NCI-H2029 treated with DMSO at 0.1 percent for 48 hours (cell line): Measurements from ENCODE around the gene ARF6.
"Not testable (repeated sequence)": the region's sequence is repeated elsewhere in the genome, so short reads cannot be mapped to it uniquely, and the experiment has no call there.

Experiments
- DNase-seq: peaks from one replicate; lab custom pipeline; 2025; lab: John Stamatoyannopoulos, UW

The ARF6 gene

DNA sequence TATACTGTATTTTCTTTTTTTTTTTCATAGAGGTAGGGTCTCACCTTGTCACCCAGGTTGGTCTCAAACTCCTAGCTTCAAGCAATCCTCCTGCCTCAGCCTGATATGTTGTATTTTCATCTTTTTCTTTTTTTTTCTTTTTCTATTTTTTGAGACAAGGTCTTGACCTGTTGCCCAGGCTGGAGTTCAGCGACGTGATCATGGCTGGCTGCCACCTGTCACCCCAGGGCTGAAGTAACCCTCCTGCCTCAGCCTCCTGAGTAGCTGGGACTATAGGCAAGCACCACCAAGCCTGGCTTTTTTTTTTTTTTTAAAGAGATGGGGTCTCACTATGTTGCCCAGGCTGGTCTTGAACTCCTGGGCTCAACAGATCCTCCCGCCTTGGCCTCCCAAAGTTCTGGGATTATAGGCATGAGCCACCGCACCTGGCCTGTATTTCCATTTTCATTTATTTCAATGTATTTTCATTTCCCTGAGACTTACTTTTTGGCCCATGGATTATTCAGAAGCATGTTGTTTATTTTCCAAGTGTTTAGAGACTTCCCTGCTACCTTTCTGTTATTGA, 16.2 kb upstream of the ARF6 start:
- no peak for DNase-seq

DNA sequence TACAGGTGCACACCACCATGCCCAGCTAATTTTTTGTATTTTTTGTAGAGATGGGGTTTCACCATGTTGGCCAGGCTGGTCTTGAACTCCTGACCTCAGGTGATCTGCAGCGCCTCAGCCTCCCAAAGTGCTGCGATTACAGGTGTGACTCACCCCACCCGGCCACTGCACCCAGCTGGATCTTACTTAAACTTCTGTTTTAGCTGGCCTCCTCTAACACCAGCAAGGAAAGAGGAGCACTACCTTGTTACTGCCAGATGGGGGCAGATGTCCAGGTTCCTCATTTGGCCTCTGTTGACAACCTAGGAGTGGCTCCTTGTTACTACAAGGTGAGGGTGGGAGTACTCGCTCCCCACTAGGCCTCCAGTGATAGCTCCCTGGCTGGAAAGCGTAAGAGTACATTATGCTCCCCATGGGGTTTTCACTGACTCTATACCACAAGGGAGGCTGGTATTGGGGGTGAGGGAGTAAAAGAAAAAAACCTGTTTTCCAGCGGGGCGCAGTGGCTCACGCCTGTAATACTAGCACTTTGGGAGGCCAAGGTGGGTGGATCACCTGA, 13.2 kb upstream of the ARF6 start:
- no peak for DNase-seq

DNA sequence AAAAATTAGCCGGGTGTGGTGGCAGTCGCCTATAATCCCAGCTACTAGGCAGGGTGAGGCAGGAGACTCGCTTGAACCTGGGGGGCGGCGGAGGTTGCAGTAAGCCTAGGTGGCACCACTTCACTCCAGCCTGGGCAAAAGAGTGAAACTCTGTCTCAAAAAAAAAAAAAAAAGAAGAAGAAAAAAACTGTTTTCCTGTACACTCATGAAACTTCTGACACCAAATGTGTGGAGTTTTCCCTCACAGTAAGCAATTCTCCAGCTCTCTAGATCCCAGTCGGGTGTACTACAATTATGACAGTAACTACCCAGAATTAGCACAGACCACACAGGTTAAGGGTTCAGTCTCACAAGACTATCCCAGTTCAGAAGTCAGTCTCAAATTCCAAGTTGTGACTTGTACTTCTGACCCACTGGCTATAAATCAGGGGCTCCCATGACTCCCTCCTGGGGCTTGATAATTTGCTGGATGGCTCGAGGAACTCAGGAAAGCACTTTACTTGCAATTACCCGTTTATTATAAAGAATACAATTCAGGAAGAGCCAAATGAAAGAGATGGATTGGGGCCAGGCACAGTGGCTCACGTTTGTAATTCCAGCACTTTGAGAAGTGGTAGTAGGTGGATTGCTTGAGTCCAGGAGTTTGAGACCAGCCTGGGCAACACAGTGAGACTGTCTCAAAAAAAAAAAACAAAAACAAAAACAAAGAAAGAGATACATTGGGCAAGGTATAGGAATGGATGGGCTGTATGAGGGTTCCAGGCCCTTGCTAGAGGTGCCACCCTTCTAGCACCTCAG, 12.4 kb upstream of the ARF6 start:
- no peak for DNase-seq

DNA sequence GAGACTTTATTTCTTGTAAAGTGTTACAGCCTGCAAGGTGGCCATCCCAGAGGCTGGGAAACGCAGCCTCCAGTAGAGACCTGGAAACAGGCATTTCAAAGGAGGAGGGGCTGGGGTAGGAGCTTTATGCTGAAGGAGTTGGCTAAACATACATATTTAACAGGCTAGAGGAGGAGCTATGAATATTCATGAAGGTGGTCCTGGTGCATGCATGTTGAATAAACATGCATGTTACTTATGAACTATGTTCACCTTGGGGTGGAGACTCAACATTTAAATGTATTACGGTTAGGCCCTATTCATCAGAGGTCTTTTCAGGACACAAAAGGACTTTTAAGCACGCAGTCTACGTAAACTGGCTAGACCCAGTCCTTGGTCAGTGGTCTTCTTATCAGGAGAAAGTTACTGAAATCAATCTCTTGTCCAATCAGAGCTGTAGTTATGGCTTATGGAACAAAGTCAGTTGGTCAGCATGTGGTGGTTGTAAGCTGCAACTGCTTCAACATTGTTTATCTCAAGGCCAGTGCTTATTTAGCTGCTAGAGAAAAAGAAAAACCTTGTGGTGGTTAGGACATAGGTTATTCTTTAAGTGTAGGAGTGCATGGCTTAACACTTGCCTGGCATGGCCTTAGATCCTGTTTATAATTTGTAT, 11.4 kb upstream of the ARF6 start:
- no peak for DNase-seq

DNA sequence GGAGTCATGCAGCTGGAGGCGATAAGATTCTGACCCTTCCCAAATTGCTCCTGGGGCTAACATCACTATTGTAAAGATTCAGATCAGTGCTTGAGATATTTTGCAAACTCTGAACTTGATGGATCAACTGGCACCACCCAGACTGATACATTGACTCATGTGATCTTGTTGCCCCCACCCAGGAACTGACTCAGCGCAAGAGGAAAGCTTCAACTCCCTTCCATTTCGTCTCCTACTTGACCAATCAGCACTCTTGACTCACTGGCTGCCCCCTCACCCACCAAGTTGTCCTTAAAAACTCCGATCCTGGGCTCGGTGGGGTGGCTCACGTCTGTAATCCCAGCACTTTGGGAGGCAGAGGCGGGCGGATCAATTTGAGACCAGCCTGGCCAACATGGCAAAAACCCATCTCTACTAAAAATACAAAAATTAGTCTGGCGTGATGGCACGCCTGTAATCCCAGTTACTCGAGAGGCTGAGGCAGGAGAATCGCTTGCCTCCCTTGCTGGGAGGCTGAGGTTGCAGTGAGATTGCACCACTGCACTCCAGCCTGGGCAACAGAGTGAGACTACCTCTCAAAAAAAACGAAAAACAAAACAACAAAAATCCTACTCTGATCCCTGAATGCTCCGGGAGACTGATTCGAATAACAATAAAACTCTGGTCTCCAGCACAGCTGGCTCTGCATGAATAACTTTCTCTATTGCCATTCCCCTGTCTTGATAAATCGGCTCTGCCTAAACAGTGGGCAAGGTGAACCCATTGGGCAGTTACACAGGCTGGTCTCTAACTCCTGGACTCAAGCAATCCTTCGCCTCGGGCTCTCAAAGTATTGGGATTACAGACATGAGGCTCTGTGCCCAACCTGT, 9.8 kb upstream of the ARF6 start:
- DNase-seq: no peak

DNA sequence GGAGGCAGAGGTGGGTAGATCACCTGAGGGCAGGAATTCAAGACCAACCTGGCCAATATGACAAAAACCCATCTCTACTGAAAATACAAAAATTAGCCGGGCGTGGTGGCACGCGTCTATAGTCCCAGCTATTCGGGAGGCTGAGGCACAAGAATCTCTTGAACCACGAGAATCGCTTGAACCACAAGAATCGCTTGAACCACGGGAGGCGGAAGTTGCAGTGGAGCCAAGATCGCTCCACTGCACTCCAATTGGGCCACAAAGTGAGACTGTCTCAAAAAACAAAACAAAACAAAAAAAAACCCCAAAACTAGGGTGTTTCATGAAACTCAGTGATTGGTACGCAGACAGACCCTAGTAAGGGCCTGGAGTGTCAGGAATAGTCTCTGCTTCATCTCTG, 6.4 kb upstream of the ARF6 start:
- no peak for DNase-seq

DNA sequence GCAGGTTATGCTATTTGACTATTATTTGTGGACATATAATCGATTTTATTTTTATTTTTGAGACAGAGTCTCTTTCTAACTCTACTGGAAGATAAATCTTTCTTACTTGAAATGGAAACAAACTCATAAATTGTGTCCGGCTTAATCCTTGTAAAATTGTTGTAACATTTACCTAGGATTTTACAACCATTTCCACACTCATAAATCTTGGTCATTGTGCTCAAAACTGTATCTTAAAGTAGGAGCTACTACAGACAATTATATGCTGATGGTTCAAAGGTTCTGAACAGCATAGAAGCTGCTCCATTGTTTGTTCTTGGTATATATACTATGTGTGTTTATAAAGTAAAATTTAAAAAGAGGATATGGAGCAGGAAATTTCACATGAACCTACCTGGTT, 4.6 kb upstream of the ARF6 start:
- no peak for DNase-seq

DNA sequence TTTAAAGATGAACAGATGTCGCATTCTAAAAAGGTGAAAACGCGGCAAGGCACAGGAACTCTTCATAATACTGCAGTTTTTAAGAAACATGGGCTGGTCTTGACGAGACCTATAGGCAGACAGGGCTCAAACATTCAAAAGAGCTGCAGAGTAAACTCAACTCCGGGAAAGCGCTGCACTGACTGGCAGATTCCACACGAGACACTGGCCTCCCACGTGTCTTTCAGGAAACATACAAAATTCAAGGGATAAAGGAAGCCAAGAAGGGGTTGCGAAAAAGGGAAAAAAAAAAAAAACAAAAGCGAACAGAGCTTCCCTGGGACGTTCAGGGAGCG, 614 bp upstream of the ARF6 start:
- DNase-seq: peak; percentile 85

DNA sequence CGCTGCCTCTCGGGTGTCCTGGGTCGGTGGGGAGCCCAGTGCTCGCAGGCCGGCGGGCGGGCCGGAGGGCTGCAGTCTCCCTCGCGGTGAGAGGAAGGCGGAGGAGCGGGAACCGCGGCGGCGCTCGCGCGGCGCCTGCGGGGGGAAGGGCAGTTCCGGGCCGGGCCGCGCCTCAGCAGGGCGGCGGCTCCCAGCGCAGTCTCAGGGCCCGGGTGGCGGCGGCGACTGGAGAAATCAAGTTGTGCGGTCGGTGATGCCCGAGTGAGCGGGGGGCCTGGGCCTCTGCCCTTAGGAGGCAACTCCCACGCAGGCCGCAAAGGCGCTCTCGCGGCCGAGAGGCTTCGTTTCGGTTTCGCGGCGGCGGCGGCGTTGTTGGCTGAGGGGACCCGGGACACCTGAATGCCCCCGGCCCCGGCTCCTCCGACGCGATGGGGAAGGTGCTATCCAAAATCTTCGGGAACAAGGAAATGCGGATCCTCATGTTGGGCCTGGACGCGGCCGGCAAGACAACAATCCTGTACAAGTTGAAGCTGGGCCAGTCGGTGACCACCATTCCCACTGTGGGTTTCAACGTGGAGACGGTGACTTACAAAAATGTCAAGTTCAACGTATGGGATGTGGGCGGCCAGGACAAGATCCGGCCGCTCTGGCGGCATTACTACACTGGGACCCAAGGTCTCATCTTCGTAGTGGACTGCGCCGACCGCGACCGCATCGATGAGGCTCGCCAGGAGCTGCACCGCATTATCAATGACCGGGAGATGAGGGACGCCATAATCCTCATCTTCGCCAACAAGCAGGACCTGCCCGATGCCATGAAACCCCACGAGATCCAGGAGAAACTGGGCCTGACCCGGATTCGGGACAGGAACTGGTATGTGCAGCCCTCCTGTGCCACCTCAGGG, 679 bp downstream of the ARF6 start:
- DNase-seq: no peak

DNA sequence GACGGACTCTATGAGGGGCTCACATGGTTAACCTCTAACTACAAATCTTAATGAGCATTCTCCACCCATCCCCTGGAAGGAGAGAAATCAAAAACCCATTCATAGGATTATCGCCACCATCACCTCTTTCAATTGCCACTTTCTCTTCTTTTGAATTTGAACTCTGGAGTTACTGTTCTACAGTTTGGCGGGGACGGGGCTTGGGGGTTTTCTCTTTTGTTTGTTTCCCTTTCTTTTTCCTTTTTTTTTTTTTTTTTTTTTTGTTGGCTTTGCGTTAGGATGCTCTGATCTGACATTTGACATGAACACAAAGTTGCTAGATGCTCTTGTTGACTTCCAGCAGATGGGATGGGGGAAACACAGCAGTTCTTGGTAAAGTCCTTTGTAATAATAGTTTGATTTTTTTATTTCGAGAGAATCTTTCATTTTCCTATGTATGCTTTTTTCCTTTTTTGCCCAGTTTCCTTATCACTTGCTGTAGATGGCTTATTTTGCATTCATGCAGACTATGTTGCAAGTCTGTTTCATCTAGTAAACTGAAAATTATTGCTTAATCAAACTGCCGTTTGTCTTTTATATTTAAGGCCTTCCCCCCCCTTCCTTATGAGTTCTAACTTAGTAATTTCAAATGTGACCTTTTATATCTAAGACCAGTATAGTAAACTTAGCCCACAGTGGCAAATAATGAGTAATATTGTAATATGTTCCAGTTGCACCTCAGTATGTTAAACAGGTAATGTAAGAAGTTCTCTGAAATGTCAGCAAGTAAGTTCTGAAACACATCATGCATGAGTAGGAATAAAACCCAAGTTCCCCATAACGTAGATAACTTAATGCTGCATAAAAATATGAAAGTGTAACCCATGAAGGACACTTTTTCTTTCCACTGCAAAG, 1.6 kb downstream of the ARF6 start:
- not testable (repeated sequence) for DNase-seq

DNA sequence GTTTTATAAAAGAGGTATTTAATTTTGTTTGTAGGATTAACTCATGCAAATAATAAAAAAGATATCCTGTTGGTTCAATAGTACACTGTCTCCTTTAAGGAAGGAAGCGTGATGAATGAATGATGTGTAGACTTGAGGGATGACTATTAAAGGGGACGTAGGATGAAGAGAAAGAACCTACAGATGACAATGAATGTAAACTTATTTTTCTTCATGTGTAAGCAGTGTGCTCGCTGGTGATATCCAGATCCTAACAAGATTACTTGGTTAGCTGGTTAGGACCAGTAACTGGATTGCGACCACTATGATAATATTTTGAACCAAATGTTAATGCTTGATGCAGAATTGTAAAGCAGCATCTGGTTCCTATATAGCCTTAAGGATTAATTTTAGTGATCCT, 2.6 kb downstream of the ARF6 start:
- DNase-seq: peak; percentile 41

DNA sequence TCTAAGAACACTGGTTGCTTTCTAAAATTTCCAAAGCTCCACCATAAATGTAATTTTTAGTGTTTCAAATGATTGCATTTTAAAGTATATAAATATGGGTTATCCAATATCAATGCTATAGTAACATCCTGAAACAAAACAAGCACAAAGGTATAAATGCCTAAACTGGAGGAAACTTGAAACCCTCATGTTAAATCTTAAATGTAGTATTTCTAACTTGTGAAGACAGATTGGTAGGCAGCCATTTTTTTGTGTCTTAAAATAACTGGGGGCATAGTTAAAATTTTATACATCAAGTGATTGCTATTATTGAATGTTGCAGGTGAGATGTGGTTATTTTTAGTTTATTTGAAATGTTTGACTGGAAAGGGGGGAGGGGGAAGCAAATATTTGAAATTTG, 3.4 kb downstream of the ARF6 start:
- not testable (repeated sequence) for DNase-seq

DNA sequence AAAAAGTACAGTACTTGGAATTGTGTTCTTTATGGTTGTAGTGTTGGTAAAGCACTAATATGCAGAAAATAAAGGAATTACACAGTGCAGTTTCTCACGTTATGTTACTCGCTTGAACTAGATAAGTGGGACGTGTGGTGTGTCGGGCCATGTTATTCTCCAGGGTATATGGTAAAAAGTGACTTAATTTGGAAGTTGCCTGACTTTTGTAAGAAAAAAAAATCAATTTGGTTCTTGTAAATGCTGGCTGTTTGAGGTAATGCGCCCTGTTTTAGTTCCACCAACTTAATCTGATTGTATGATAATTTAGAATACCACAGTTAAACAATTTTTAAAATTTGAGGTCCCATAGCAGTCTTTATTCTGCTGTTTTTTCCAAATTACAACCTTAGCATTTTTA, 4.1 kb downstream of the ARF6 start:
- DNase-seq: no peak

DNA sequence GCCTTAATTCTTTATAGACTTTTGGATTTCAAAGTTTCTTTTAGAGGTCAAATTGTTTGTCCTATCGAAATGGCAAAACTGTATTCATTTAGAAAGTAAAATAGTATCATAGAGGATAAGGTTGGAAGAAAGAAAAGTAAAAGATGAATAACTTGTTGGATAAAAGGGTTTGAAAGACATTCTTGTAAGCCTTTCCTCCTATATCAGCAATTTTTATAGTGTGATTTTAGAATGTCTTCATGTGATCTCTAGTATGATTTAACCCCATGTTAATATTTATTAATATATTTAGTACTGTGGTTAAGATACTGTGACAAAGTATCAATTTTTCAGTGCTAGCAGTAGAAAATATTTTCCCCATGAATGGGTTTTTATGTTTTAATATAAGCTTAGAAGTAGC, 4.5 kb downstream of the ARF6 start:
- no peak for DNase-seq

DNA sequence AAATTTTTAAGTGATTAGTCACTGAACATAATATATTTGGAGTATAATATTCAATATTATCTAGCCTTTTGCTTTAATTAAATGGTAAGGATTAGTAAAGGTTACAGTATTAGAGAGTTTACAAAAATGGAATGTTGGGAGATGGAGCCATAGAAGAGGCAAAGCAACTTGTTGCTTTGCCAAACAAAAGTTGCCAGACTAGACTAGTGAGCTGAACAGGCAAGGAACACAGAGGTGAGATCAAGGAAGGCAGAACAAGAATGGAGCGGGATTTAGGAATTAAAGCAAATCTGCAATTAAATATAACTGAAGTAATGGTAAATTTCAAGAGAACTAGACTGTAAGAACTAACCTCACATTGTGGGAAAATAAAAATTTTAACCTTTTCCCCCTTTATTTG, 5.1 kb downstream of the ARF6 start:
- DNase-seq: peak; percentile 55

DNA sequence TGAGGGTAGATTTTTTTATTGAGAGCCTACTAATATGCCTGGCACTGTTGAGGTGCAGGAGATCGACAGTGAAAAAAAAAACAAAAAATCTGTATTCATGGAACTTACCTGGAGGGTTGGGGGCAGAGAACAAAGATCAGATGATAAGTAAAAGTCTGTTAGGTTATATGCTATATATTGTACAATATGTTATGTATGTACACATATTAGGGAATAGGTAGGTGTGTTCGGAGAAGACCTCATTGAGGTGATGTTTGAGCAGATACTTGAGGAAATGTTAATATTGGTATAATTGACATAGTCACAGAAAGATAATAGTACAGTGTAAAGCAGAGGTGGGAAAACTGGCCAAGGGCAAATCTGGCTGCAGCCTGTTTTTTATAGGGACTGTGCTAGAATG, 5.6 kb downstream of the ARF6 start:
- DNase-seq: peak; percentile 77

DNA sequence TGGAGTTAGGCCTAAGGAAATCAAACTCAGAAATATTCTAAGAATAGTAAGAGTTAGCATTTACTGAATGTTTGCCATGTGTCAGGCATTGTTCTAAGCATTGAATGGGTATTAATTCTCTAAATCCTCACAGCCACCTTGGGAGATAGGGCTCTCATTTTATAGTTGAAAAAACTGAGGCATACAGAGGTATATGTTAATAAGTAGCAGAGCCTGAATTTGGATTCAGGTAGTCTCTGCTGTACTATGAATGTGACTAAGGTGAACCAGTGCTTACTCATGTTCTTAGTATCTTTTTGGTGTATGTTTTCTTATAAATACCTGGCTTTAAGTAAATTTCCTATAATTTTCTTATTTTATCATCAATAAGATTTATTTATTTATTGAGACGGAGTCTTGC, 8.1 kb downstream of the ARF6 start:
- no peak for DNase-seq

DNA sequence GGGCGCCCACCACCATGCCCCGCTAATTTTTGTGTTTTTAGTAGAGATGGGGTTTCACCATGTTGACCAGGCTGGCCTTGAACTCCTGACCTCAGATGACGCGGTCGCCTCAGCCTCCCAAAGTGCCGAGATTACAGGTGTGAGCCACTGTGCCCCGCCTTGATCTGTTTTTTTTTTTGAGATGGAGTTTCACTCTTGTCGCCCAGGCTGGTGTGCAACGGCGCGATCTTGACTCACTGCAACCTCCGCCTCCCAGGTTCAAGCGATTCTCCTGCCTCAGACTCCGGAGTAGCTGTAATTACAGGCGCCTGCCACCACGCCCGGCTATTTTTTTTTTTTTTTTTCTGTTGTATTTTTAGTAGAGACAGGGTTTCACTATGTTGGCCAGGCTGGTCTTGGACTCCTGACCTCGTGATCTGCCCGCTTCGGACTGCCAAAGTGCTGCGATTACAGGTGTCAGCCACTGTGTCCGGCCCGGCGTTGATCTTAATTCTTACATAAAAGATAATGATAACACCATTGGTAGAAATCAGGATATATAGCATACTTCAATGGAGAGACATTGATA, 9.9 kb downstream of the ARF6 start:
- not testable (repeated sequence) for DNase-seq

DNA sequence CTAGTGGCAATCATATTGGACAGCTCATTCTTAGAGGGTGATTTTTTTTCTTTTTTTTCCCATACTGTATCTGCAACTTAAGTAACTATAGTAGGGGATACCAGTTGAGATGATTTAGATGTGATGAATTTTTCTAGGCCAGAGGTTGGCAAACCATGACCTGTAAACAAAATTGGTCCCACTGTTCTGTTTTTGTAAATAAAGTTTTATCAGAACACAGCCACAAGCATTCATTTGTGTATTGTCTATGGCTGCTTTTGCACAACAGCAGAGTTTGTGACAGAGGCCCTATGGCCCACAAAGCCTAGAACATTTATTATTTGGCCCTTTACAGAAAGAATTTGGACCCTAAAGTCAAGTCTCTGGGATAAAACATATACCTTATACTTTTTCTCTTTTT, 11.4 kb downstream of the ARF6 start:
- DNase-seq: no peak

DNA sequence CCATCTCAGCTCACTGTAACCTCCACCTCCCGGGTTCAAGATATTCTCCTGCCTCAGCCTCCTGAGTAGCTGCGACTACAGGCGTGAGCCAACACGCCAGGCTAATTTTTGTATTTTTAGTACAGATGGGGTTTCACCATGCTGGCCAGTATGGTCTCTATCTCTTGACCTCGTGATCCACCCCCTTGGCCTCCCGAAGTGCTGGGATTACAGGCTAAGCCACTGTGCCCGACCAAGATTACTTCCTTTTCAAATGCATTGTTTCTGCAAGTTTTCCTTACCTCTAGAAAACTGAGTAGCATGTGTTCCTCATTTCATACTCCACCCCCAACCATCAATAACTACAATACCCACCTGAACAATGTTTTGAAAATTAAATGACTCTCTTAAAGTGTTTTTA, 13.1 kb downstream of the ARF6 start:
- DNase-seq: no peak
